ENCODE results near the gene SOX13. TPM values are rescaled to one million over a fixed set of nuclear protein-coding genes. Genes with fewer than 3 reads are reported as not detected.

SOX13 gene
- 20.0 and 21.5 TPM in 2 replicates for total RNA-seq

DNA sequence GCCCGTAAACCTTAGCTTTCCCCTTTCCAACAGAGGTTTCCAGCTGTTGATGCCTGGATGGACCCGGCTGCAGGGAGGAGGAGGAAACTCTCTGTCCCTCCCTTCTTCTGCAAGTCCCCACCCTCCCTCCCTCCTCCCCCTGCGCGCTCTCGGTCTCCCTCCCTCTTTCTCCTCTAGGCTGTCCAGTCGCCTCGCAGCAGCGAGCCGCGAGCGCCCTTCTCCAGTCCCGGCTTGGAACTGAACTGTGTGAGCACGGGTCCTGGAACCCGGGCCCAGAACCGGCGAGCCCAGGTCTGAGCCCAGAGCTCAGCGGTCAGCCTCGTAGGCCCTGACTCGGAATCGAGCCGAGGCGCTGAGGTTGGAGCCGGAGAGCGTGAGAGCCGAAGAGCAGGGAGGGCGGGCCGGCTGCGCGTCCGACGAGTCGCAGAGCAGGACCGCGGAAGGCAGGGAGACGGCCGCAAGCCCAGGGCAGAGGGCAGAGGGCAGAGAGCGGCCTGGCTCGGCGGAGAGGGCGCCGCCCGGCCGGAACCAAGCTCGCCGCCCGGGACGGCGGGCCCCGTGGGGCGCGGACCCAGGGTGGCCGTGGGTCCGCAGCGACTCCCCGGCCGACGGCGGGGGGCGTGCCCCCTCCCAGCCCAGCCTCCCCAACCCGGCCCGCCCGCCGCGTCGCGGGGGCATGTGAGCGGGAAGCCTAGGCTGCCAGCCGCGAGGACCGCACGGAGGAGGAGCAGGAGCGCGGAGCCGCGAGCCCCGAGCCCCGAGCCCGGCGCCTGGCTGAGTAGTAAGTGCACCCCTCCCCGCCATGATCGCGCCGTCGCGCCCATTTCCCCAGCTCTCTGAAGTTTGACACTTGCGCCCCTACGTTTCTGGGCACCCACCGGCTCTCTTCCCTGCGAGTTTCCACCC is at the start of gene SOX13:
SOX13 (plus strand) TSS at position 185 of the 906 bp plus-strand sequence. CDS start 39,801 bp downstream, outside the sequence.

GRCh38 chr1:204151552-204152309 is 78.8 kb downstream of the SOX13 start, which contains the start of gene ETNK2:
Gene ETNK2 (minus strand): TSS chr1:204152044. CDS start chr1:204151852, 192 bp downstream.

GRCh38 chr1:204166219-204166618 is 93.3 kb downstream of the SOX13 start, which contains the start of gene REN:
Gene REN (minus strand): TSS chr1:204166337. CDS start chr1:204166293, 44 bp downstream.

Other genes starting within 250 kb of the SOX13 start
- gene SNRPE, start 211.5 kb upstream of the SOX13 start, total RNA-seq = 65.0 and 90.1 TPM in 2 replicates
- 7.5 and 14.3 TPM in 2 replicates for gene ETNK2, start 78.9 kb downstream of the SOX13 start, total RNA-seq
- gene REN, start 93.2 kb downstream of the SOX13 start, total RNA-seq = not detected in 2 replicates
- gene KISS1, start 123.4 kb downstream of the SOX13 start, total RNA-seq = 0.45 and 0.56 TPM in 2 replicates
- 0.09 TPM in 1 of 2 replicates, not detected in the other for gene GOLT1A, start 140.9 kb downstream of the SOX13 start, total RNA-seq

Measured in endothelial cell of coronary artery (primary cell).